GM18861 (cell line): ENCODE measurements around the gene C1orf198.

ENCODE experiments used
- ATAC-seq: cut with Tn5 transposase; IDR thresholded peaks from one replicate; pipeline ENCODE4 v1.9.1; 2021; ENCODE audit not compliant: unreplicated experiment

Gene C1orf198

DNA sequence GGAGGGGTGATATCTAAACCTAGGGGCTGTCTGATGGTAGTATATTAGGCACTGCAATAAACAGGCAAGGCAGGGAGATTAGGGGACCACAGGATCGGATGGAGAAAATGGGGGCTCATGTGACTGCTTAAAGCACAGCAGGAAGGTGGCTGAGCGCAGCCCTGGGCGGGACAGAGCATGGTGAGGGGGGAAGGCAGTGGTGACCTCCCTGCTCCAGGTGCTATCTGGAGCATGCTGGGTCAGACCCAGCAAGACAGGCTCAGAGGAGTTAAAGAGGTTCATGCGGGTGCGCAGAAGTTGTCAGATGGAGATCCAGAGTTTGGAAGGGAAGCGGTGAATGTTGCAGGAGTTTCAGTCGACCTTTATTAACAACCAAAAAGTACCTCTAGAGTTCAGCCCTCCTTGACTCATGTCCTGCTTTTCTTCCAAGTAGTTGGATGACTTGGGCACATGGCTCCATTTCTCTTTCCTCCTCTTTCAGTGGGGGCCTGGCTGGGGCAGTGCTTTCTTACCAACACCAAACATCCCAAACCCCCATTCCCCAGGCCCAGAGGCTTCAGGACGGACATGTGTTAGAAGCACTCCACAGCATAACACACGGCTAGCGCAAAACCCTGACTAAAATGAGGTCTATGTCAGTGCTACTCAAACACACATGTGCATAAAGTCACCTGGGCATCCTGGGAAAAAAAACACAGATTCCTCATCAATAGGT lies 79.6 kb downstream of the C1orf198 start:
- no peak for ATAC-seq

DNA sequence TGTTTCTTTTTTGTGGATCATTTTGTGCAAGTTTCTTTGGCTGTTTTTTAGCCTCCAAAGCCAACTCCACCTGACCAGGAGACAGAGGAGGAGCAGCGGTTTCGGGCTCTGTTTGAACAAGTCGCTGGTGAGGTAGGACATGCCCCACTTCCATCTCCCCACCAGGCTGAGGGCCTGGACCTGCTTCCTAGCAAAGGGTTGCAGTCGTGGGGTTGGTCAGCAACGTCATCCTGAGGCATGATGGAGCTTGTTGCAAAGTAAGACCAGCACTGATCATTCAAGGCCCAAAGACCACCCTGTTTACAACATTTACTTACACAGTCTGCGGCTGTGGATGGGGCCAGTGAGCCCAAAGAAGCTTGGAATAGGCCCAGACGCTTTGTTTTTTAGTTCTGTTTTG lies 80.8 kb downstream of the C1orf198 start:
- ATAC-seq, result no peak
